Measurements from ENCODE around the gene BASP1. TPM values are rescaled to one million over a fixed set of nuclear protein-coding genes. Genes with fewer than 3 reads are reported as not detected.

Gene BASP1
- total RNA-seq, 1 experiment from 2014 or later, result 0.34 TPM

GRCh38 chr5:17316970-17317459, 99.6 kb downstream of the BASP1 start:
- no peak for DNase-seq (ENCODE audit: low read depth, low spot score)
- Histone ChIP-seq H3K9me3 (ENCODE audit: control insufficient read depth in 1 of 2, insufficient read depth in 1 of 2, low read depth in 1 of 2, low read length in 2 of 2) (no peaks in the 10 kb centered on the region), H3K9me2 (ENCODE audit: insufficient read depth) (no peaks in the 10 kb centered on the region), H3K27me3 (ENCODE audit: insufficient read depth, low read length) (no peaks in the 10 kb centered on the region), H3K9ac (ENCODE audit: low read length) (no peak overlapping the region), H2AFZ (ENCODE audit: low read depth, low read length, poor library complexity, severe bottlenecking) (no peak overlapping the region), H4K20me1 (ENCODE audit: insufficient read depth) (no peaks in the 10 kb centered on the region), H3K79me2 (ENCODE audit: insufficient read depth, low read length) (no peaks in the 10 kb centered on the region), H3K4me3 (replicated peaks in 1 of 2; ENCODE audit: low read depth in 1 of 2, low read length in 2 of 2) (no peak overlapping the region), H3K27ac (ENCODE audit: low read depth, low read length) (no peak overlapping the region), H3K4me2 (ENCODE audit: low read length) (no peak overlapping the region), H3K36me3 (ENCODE audit: control insufficient read depth in 1 of 2, insufficient read depth in 2 of 2, low read length in 2 of 2) (no peaks in the 10 kb centered on the region), H3K4me1 (ENCODE audit: control insufficient read depth in 1 of 2, insufficient read depth in 2 of 2, low read length in 2 of 2) (no peaks in the 10 kb centered on the region)
- TF ChIP-seq EGR1 (IDR thresholded peaks at IDR 0.05; ENCODE audit: low read depth) (no peak), FOSL1 (IDR thresholded peaks at IDR 0.05; ENCODE audit: low read depth) (no peak), ATF3 (IDR thresholded peaks at IDR 0.05) (no peak), SIN3A (IDR thresholded peaks at IDR 0.05; ENCODE audit: low read depth) (no peak), SRF (IDR thresholded peaks at IDR 0.05; ENCODE audit: low read depth) (no peak), CEBPB (IDR thresholded peaks at IDR 0.05; ENCODE audit: low read depth) (no peak), ZFX (IDR thresholded peaks at IDR 0.05) (no peak), ELF1 (IDR thresholded peaks at IDR 0.05; ENCODE audit: borderline replicate concordance, low read depth) (no peak)
- TF ChIP-seq, protein P1, sequence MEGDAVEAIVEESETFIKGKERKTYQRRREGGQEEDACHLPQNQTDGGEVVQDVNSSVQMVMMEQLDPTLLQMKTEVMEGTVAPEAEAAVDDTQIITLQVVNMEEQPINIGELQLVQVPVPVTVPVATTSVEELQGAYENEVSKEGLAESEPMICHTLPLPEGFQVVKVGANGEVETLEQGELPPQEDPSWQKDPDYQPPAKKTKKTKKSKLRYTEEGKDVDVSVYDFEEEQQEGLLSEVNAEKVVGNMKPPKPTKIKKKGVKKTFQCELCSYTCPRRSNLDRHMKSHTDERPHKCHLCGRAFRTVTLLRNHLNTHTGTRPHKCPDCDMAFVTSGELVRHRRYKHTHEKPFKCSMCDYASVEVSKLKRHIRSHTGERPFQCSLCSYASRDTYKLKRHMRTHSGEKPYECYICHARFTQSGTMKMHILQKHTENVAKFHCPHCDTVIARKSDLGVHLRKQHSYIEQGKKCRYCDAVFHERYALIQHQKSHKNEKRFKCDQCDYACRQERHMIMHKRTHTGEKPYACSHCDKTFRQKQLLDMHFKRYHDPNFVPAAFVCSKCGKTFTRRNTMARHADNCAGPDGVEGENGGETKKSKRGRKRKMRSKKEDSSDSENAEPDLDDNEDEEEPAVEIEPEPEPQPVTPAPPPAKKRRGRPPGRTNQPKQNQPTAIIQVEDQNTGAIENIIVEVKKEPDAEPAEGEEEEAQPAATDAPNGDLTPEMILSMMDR (IDR thresholded peaks at IDR 0.05 in 2 of 3, conservative IDR thresholded peaks at IDR 0.05 in 1 of 3; ENCODE audit: borderline replicate concordance in 1 of 3, insufficient read depth in 1 of 3, low read depth in 2 of 3, low read length in 2 of 3), result no peak
- RAD21 ChIA-PET (ENCODE audit: low non-redundant PET in 1 of 2, low total read pairs in 2 of 2, uncharacterized antibody in 2 of 2, unreplicated experiment in 2 of 2), result no interaction called here
- intact Hi-C loops (cut with micrococcal nuclease), result no loop called here
- no TSS peak for BruUV-seq (replicated peaks)
- CTCF ChIA-PET, result no interaction called here
- POLR2A ChIA-PET, result no interaction called here
- ATAC-seq, result no peak

DNA sequence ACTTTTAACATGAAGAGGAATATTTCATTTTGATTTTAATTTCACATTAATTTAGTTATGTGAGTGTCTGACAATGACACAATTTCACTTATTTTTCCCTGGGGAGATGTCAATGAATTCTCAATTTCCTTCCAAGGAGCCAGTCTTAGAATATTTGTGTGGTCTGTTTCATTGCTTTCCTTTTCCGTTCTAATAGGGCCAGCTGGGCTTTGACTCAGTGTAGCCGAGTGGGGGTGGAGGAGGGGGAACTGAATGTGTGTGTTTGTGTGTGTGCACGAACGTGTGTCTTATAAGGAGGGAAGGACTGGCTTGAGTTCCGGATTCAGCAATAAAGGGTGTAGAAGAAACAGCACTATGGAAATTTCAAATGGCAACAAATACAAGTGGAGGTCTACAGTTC, 100.0 kb downstream of the BASP1 start:
- Histone ChIP-seq H3K79me2 (ENCODE audit: insufficient read depth, low read length) (no peaks in the 10 kb centered on the region), H3K4me2 (ENCODE audit: low read length) (no peak overlapping the region), H4K20me1 (ENCODE audit: insufficient read depth) (no peaks in the 10 kb centered on the region), H2AFZ (ENCODE audit: low read depth, low read length, poor library complexity, severe bottlenecking) (no peak overlapping the region), H3K4me1 (ENCODE audit: control insufficient read depth in 1 of 2, insufficient read depth in 2 of 2, low read length in 2 of 2) (no peaks in the 10 kb centered on the region), H3K9me2 (ENCODE audit: insufficient read depth) (no peaks in the 10 kb centered on the region), H3K9me3 (ENCODE audit: control insufficient read depth in 1 of 2, insufficient read depth in 1 of 2, low read depth in 1 of 2, low read length in 2 of 2) (no peaks in the 10 kb centered on the region), H3K9ac (ENCODE audit: low read length) (no peak overlapping the region), H3K36me3 (ENCODE audit: control insufficient read depth in 1 of 2, insufficient read depth in 2 of 2, low read length in 2 of 2) (no peaks in the 10 kb centered on the region), H3K27me3 (ENCODE audit: insufficient read depth, low read length) (no peaks in the 10 kb centered on the region), H3K27ac (ENCODE audit: low read depth, low read length) (no peak overlapping the region), H3K4me3 (replicated peaks in 1 of 2; ENCODE audit: low read depth in 1 of 2, low read length in 2 of 2) (no peak overlapping the region)
- ChIA-PET CTCF (no interaction called here), POLR2A (no interaction called here), RAD21 (ENCODE audit: low non-redundant PET in 1 of 2, low total read pairs in 2 of 2, uncharacterized antibody in 2 of 2, unreplicated experiment in 2 of 2) (no interaction called here)
- ATAC-seq (no peak), DNase-seq (ENCODE audit: low read depth, low spot score) (no peak)
- intact Hi-C loops (cut with micrococcal nuclease), result no loop called here
- no TSS peak for BruUV-seq (replicated peaks)
- TF ChIP-seq RAD21 (IDR thresholded peaks at IDR 0.05; ENCODE audit: low read depth) (no peak), POLR2AphosphoS5 (IDR thresholded peaks at IDR 0.05; ENCODE audit: low read depth, low read length) (no peak), SRF (IDR thresholded peaks at IDR 0.05; ENCODE audit: low read depth) (no peak), ATF3 (IDR thresholded peaks at IDR 0.05) (no peak), EGR1 (IDR thresholded peaks at IDR 0.05; ENCODE audit: low read depth) (no peak), EZH2 (IDR thresholded peaks at IDR 0.05) (no peak), CEBPB (IDR thresholded peaks at IDR 0.05; ENCODE audit: low read depth) (no peak), FOSL1 (IDR thresholded peaks at IDR 0.05; ENCODE audit: low read depth) (no peak), JUND (IDR thresholded peaks at IDR 0.05) (no peak), POLR2A (IDR thresholded peaks at IDR 0.05; ENCODE audit: borderline replicate concordance, extremely low read depth, insufficient read depth, insufficient read length) (no peak), TCF7L2 (IDR thresholded peaks at IDR 0.05; ENCODE audit: borderline replicate concordance, extremely low read depth, insufficient read depth, insufficient read length) (no peak), ELF1 (IDR thresholded peaks at IDR 0.05; ENCODE audit: borderline replicate concordance, low read depth) (no peak), ZFX (IDR thresholded peaks at IDR 0.05) (no peak), SP1 (IDR thresholded peaks at IDR 0.05; ENCODE audit: low read depth) (no peak)
- TF ChIP-seq, protein P2, sequence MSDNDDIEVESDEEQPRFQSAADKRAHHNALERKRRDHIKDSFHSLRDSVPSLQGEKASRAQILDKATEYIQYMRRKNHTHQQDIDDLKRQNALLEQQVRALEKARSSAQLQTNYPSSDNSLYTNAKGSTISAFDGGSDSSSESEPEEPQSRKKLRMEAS (IDR thresholded peaks at IDR 0.05), result no peak
- TF ChIP-seq, protein P3, sequence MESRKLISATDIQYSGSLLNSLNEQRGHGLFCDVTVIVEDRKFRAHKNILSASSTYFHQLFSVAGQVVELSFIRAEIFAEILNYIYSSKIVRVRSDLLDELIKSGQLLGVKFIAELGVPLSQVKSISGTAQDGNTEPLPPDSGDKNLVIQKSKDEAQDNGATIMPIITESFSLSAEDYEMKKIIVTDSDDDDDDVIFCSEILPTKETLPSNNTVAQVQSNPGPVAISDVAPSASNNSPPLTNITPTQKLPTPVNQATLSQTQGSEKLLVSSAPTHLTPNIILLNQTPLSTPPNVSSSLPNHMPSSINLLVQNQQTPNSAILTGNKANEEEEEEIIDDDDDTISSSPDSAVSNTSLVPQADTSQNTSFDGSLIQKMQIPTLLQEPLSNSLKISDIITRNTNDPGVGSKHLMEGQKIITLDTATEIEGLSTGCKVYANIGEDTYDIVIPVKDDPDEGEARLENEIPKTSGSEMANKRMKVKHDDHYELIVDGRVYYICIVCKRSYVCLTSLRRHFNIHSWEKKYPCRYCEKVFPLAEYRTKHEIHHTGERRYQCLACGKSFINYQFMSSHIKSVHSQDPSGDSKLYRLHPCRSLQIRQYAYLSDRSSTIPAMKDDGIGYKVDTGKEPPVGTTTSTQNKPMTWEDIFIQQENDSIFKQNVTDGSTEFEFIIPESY (IDR thresholded peaks at IDR 0.05; ENCODE audit: extremely low read depth, insufficient replicate concordance, low read length), result no peak
